IPS-18a (cell line): ENCODE data around the gene OGA.
A peak's percentile ranks its signal among the peaks of the same experiment; 100 is the strongest.

Source experiments
- H3K27ac ChIP-seq: one replicate; pipeline ENCODE4 v1.5.1; 2013; ENCODE audit warnings: low read length
- H3K27me3 ChIP-seq: one replicate; pipeline ENCODE4 v1.6.1; 2013; ENCODE audit warnings: mild to moderate bottlenecking, low read length; ENCODE audit not compliant: control insufficient read depth, insufficient read depth
- H3K36me3 ChIP-seq: one replicate; pipeline ENCODE4 v1.6.1; 2013; ENCODE audit warnings: low read depth, low read length; ENCODE audit not compliant: control insufficient read depth
- H3K4me1 ChIP-seq: one replicate; pipeline ENCODE4 v1.6.1; 2013; ENCODE audit warnings: low read depth, low read length; ENCODE audit not compliant: control insufficient read depth
- H3K4me3 ChIP-seq: one replicate; pipeline ENCODE4 v1.5.1; 2013; ENCODE audit warnings: low read length
- H3K9ac ChIP-seq: one replicate; pipeline ENCODE4 v1.6.1; 2013; ENCODE audit warnings: mild to moderate bottlenecking, low read length, moderate library complexity
- H3K9me3 ChIP-seq: one replicate; pipeline ENCODE4 v1.6.1; 2013; ENCODE audit warnings: low read depth, low read length; ENCODE audit not compliant: control insufficient read depth

OGA gene

GRCh38 chr10:101832325-101832771 lies 14.1 kb upstream of the OGA start:
- Histone ChIP-seq H3K27ac (no peak overlapping the region), H3K4me3 (no peak overlapping the region), H3K27me3 (no peaks in the 10 kb centered on the region), H3K9ac (no peak overlapping the region), H3K4me1 (peaks cover 4% of the 10 kb centered on the region), H3K9me3 (no peaks in the 10 kb centered on the region), H3K36me3 (no peaks in the 10 kb centered on the region)

GRCh38 chr10:101831169-101831811 lies 13.0 kb upstream of the OGA start:
- Histone ChIP-seq H3K27ac (no peak overlapping the region), H3K9me3 (no peaks in the 10 kb centered on the region), H3K9ac (no peak overlapping the region), H3K27me3 (no peaks in the 10 kb centered on the region), H3K4me3 (peak overlapping the region; percentile 44), H3K4me1 (peaks cover 4% of the 10 kb centered on the region), H3K36me3 (no peaks in the 10 kb centered on the region)

GRCh38 chr10:101830322-101831168 lies 12.3 kb upstream of the OGA start:
- Histone ChIP-seq H3K27ac (no peak overlapping the region), H3K9ac (no peak overlapping the region), H3K4me3 (peak overlapping the region; percentile 44), H3K27me3 (no peaks in the 10 kb centered on the region), H3K36me3 (no peaks in the 10 kb centered on the region), H3K4me1 (peaks cover 4% of the 10 kb centered on the region), H3K9me3 (no peaks in the 10 kb centered on the region)

GRCh38 chr10:101829561-101830315 lies 11.5 kb upstream of the OGA start:
- no peak overlapping the region for H3K9ac ChIP-seq
- H3K27me3 ChIP-seq, result no peaks in the 10 kb centered on the region
- peak overlapping the region; percentile 44 for H3K4me3 ChIP-seq
- no peak overlapping the region for H3K27ac ChIP-seq
- H3K36me3 ChIP-seq, result no peaks in the 10 kb centered on the region
- H3K9me3 ChIP-seq, result no peaks in the 10 kb centered on the region
- H3K4me1 ChIP-seq, result peaks cover 4% of the 10 kb centered on the region

GRCh38 chr10:101828766-101829551 lies 10.7 kb upstream of the OGA start:
- Histone ChIP-seq H3K36me3 (no peaks in the 10 kb centered on the region), H3K27me3 (no peaks in the 10 kb centered on the region), H3K9ac (no peak overlapping the region), H3K9me3 (no peaks in the 10 kb centered on the region), H3K4me3 (no peak overlapping the region), H3K4me1 (peaks cover 4% of the 10 kb centered on the region), H3K27ac (no peak overlapping the region)

- no peaks in the 10 kb centered on the region for H3K9me3 ChIP-seq
- peaks cover 4% of the 10 kb centered on the region for H3K4me1 ChIP-seq
- no peak overlapping the region for H3K27ac ChIP-seq
- no peak overlapping the region for H3K9ac ChIP-seq
- H3K27me3 ChIP-seq, result no peaks in the 10 kb centered on the region
- H3K36me3 ChIP-seq, result no peaks in the 10 kb centered on the region
- no peak overlapping the region for H3K4me3 ChIP-seq
Measured at GRCh38 chr10:101827919-101828600, 9.8 kb upstream of the OGA start.

- no peaks in the 10 kb centered on the region for H3K36me3 ChIP-seq
- no peak overlapping the region for H3K9ac ChIP-seq
- no peaks in the 10 kb centered on the region for H3K27me3 ChIP-seq
- no peaks in the 10 kb centered on the region for H3K9me3 ChIP-seq
- no peak overlapping the region for H3K27ac ChIP-seq
- H3K4me1 ChIP-seq, result peaks cover 4% of the 10 kb centered on the region
- no peak overlapping the region for H3K4me3 ChIP-seq
Measured at GRCh38 chr10:101826852-101827434, 8.7 kb upstream of the OGA start.

- H3K36me3 ChIP-seq, result no peaks in the 10 kb centered on the region
- H3K27me3 ChIP-seq, result no peaks in the 10 kb centered on the region
- no peaks in the 10 kb centered on the region for H3K9me3 ChIP-seq
- no peak overlapping the region for H3K4me3 ChIP-seq
- H3K27ac ChIP-seq, result no peak overlapping the region
- no peak overlapping the region for H3K9ac ChIP-seq
- H3K4me1 ChIP-seq, result no peaks in the 10 kb centered on the region
Measured at GRCh38 chr10:101824736-101825135, 6.5 kb upstream of the OGA start.

- Histone ChIP-seq H3K9me3 (no peaks in the 10 kb centered on the region), H3K9ac (peak overlapping the region; percentile 92), H3K36me3 (no peaks in the 10 kb centered on the region), H3K4me3 (peak overlapping the region; percentile 82), H3K4me1 (peaks cover 8% of the 10 kb centered on the region), H3K27ac (peak overlapping the region; percentile 80), H3K27me3 (no peaks in the 10 kb centered on the region)
Measured at GRCh38 chr10:101818872-101819633, 809 bp upstream of the OGA start.
